Lung (tissue), 12 donors: ENCODE results near the gene STRAP. TPM values are rescaled to one million over a fixed set of nuclear protein-coding genes. Genes with fewer than 3 reads are reported as not detected.
"Not testable (repeated sequence)": the region's sequence is repeated elsewhere in the genome, so short reads cannot be mapped to it uniquely, and the experiment has no call there.

Experiments used
- ATAC-seq: fragments of 200-7000 bp; cut with Tn5 transposase; one replicate; pipeline ENCODE4 v1.9.1; 2020; ENCODE audit warnings: moderate number of reproducible peaks; ENCODE audit not compliant: insufficient read depth, low FRiP score
- DNase-seq, 3 donors: peaks; one replicate each; pipeline ENCODE4 v3.0.0-alpha.2; 2013 to 2017
- H3K27ac ChIP-seq, 2 donors: one replicate each; pipeline ENCODE4 v1.5.1; 2013; ENCODE audit warnings: mild to moderate bottlenecking in 2 of 2, moderate library complexity in 2 of 2, control low read depth in 1 of 2, inconsistent platforms in 1 of 2, low read depth in 1 of 2, low read length in 1 of 2
- H3K27me3 ChIP-seq, 3 donors: one replicate each; pipeline ENCODE4 v1.5.1; 2013; ENCODE audit warnings: low read length in 2 of 3; ENCODE audit not compliant: control insufficient read depth in 3 of 3, insufficient read depth in 3 of 3
- H3K36me3 ChIP-seq, 4 donors: one replicate each; pipeline ENCODE4 v1.5.1; 2013; ENCODE audit warnings: low read length in 4 of 4, mild to moderate bottlenecking in 1 of 4, moderate library complexity in 1 of 4; ENCODE audit not compliant: control insufficient read depth in 4 of 4, insufficient read depth in 4 of 4
- H3K4me1 ChIP-seq, 5 donors: one replicate each; pipeline ENCODE4 v1.5.1; 2013; ENCODE audit warnings: low read length in 5 of 5, mild to moderate bottlenecking in 2 of 5, moderate library complexity in 1 of 5; ENCODE audit not compliant: control insufficient read depth in 5 of 5, insufficient read depth in 5 of 5
- H3K4me3 ChIP-seq: one replicate; pipeline ENCODE4 v1.5.1; 2013; ENCODE audit warnings: mild to moderate bottlenecking, control low read depth, moderate library complexity
- H3K9ac ChIP-seq, 2 donors: one replicate each; pipeline ENCODE4 v1.5.1; 2013; ENCODE audit warnings: low read length in 2 of 2, control low read depth in 1 of 2; ENCODE audit not compliant: insufficient read depth in 1 of 2
- H3K9me3 ChIP-seq, 4 donors: one replicate each; pipeline ENCODE4 v1.5.1; 2013; ENCODE audit warnings: low read length in 3 of 4, mild to moderate bottlenecking in 1 of 4, moderate library complexity in 1 of 4; ENCODE audit not compliant: control insufficient read depth in 4 of 4, insufficient read depth in 3 of 4
- WGBS, 2 donors: extraction: QIAGEN DNeasy Blood & Tissue Kit; methylation state at CpG; one replicate each; pipeline ENCODE4 v1.1.7; 2013; 5-methylcytosine and 5-hydroxymethylcytosine counted together
- polyA plus RNA-seq, 2 donors: library from polyadenylated mRNA; stranded (reverse); fragments of 200-250 nt; gene quantifications; one replicate each; pipeline ENCODE4 v1.2.1, GENCODE V29; 2013
- total RNA-seq, 2 donors: library from RNA; depleted of rRNA in 1 of 2; stranded (reverse); fragments of >200 nt in 1 of 2; gene quantifications; one replicate each; pipeline ENCODE4 v1.2.1, GENCODE V29; 2014 to 2021
- TF ChIP-seq, protein P1 (sequence below): IDR thresholded peaks from 2 replicates; pipeline ENCODE4 v1.5.1; 2012; ENCODE audit warnings: mild to moderate bottlenecking; ENCODE audit errors: control extremely low read depth, extremely low read depth
- donor health status: control.
- donor health status: control.
- donor health status: Bipolar disorder and iron deficiency.
- donor health status: healthy.
- donor health status: DM: yes; HTN: yes; CAD: no.

The STRAP gene
- total and polyA plus RNA-seq, 4 donors, result 53.8 to 88.5 (median 82.7) TPM

DNA sequence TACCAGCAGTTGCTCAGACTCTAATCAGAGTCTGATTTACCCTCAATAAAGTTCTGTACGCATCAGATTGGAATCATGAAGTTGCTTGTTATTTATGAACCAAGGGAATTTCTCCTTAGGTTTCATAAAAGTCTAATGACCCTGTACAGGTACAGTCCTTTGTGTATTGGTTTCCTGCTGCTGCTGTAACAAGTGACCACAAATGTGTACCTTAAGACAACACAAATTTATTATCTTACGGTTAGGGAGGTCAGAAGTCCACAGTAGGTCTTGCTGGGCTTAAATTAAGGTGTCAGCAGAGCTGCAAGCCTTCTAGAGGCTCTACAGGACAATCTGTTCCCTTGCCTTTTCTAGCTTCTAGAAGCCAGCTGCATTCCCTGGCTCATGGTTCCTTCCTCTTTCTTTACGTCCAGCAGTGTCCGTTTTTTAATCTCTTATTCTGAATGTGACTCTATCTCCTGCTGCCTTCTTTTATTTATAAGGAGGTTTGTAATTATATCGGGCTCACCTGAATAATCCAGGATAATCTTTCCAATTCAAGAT, 22.3 kb downstream of the STRAP start:
- TF ChIP-seq, protein P1, sequence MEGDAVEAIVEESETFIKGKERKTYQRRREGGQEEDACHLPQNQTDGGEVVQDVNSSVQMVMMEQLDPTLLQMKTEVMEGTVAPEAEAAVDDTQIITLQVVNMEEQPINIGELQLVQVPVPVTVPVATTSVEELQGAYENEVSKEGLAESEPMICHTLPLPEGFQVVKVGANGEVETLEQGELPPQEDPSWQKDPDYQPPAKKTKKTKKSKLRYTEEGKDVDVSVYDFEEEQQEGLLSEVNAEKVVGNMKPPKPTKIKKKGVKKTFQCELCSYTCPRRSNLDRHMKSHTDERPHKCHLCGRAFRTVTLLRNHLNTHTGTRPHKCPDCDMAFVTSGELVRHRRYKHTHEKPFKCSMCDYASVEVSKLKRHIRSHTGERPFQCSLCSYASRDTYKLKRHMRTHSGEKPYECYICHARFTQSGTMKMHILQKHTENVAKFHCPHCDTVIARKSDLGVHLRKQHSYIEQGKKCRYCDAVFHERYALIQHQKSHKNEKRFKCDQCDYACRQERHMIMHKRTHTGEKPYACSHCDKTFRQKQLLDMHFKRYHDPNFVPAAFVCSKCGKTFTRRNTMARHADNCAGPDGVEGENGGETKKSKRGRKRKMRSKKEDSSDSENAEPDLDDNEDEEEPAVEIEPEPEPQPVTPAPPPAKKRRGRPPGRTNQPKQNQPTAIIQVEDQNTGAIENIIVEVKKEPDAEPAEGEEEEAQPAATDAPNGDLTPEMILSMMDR, result no peak
- Histone ChIP-seq H3K36me3 (peaks cover 15 to 33% (median 24%) of the 10 kb centered on the region in 4 donors), H3K9me3 (no peaks in the 10 kb centered on the region), H3K27ac (no peak overlapping the region), H3K9ac (no peak overlapping the region), H3K4me1 (no peaks in the 10 kb centered on the region), H3K4me3 (no peak overlapping the region), H3K27me3 (no peaks in the 10 kb centered on the region)
- no peak for ATAC-seq
- DNase-seq, result no peak
- WGBS, 2 donors, result 77 to 86% methylated on average over 5 of the region's 5 CpGs

DNA sequence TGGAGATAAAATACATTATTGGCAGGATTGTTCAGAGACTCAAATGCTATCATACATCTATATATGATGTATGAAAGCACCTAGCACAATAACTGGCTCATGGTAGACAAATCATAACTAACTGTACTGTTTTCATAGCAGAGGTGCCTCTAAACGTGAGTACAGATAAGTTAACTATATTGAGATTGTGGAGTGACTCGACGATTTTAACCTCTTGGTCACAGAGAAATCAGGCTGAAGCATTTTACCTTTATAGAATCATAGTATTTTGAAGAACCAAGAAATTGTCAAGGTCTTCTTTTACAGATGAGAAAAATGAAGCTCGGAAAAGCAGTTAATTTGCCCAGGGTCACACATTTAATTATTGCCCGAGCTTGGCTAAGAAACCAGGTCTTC, 28.3 kb downstream of the STRAP start:
- TF ChIP-seq, protein P1, result no peak
- Histone ChIP-seq H3K36me3 (peaks cover 0 to 9% (median 4%) of the 10 kb centered on the region in 4 donors), H3K27ac (peak overlapping the region in 1 of 2 donors; percentile 53), H3K27me3 (no peaks in the 10 kb centered on the region), H3K9me3 (no peaks in the 10 kb centered on the region), H3K9ac (no peak overlapping the region), H3K4me3 (no peak overlapping the region), H3K4me1 (no peaks in the 10 kb centered on the region)
- 69 to 75% methylated on average over 5 of the region's 5 CpGs for WGBS, 2 donors
- ATAC-seq, result no peak
- DNase-seq, result no peak

GRCh38 chr12:15910864-15911721, 28.9 kb downstream of the STRAP start, which contains the start of gene DERA:
Gene DERA, plus strand, starts transcription at chr12:15911332. Its CDS starts 52 bp downstream, at chr12:15911384.
- TF ChIP-seq, protein P1, result no peak
- ATAC-seq (peak; percentile 97), DNase-seq (peak; percentile 82 to 87 (median 85))
- Histone ChIP-seq H3K36me3 (peaks cover 0 to 9% (median 4%) of the 10 kb centered on the region in 4 donors), H3K27ac (peak within 1 kb of the TSS; percentile 87 to 100), H3K4me3 (peak within 1 kb of the TSS; percentile 91), H3K9me3 (no peaks in the 10 kb centered on the region), H3K27me3 (no peaks in the 10 kb centered on the region), H3K9ac (peak within 1 kb of the TSS; percentile 74 to 85), H3K4me1 (no peaks in the 10 kb centered on the region)
- WGBS, 2 donors, result 0 to 1% methylated on average over 44 to 59 of the region's 59 CpGs

DNA sequence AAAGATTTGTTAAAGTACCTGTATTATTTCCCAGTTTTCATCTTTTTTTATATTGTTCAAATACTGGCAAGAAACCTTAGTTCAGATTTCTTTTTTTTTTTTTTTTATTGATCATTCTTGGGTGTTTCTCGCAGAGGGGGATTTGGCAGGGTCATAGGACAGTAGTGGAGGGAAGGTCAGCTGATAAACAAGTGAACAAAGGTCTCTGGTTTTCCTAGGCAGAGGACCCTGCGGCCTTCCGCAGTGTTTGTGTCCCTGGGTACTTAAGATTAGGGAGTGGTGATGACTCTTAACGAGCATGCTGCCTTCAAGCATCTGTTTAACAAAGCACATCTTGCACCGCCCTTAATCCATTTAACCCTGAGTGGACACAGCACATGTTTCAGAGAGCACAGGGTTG, 29.7 kb downstream of the STRAP start:
- not testable (repeated sequence) for DNase-seq, H3K36me3 ChIP-seq, ATAC-seq, H3K9me3 ChIP-seq, H3K4me1 ChIP-seq, H3K27me3 ChIP-seq
- Histone ChIP-seq H3K4me3 (peak overlapping the region; percentile 91), H3K27ac (peak overlapping the region in 1 of 2 donors; percentile 87), H3K9ac (peak overlapping the region in 1 of 2 donors; percentile 85)
- 17 to 37% methylated on average over 3 of the region's 5 CpGs for WGBS, 2 donors

DNA sequence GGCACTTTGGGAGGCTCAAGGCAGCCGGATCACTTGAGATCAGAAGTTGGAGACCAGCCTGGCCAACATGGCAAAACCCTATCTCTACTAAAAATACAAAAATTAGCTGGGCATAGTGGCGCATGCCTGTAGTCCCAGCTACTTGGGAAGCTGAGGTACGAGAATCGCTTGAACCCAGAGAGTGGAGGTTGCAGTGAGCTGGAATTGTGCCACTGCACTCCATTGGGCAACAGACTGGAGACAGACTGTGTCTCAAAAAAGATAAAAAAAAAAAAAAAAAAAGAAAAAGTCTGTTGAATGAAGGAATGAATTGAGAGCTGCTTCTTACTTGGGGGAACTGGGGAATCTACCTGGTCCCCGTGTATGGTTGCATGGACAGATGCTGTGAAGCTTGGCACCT, 31.9 kb downstream of the STRAP start:
- not testable (repeated sequence) for ATAC-seq, DNase-seq, H3K4me1 ChIP-seq, H3K27me3 ChIP-seq, H3K9me3 ChIP-seq, H3K4me3 ChIP-seq, H3K36me3 ChIP-seq, H3K27ac ChIP-seq, H3K9ac ChIP-seq
- 89 to 92% methylated on average over 5 of the region's 5 CpGs for WGBS, 2 donors
